Ishikawa (cell line): Measurements from ENCODE around the gene MFN2.

ENCODE experiments used
- CEBPB ChIP-seq: IDR thresholded peaks from 2 replicates; pipeline ENCODE4 v1.6.1; 2012
- FOXM1 ChIP-seq: IDR thresholded peaks from 2 replicates; pipeline ENCODE4 v1.6.1; 2012; ENCODE audit warnings: low read depth, borderline replicate concordance
- NFIC ChIP-seq: IDR thresholded peaks from 2 replicates; pipeline ENCODE4 v1.6.1; 2012
- REST ChIP-seq: IDR thresholded peaks from 2 replicates; pipeline ENCODE4 v1.6.1; 2012; ENCODE audit warnings: low read depth, mild to moderate bottlenecking
- TCF12 ChIP-seq: IDR thresholded peaks from 2 replicates; pipeline ENCODE4 v1.6.1; 2012; ENCODE audit warnings: low read depth
- USF1 ChIP-seq: IDR thresholded peaks from 2 replicates; pipeline ENCODE4 v1.6.1; 2012
- TF ChIP-seq, protein P1 (sequence below): IDR thresholded peaks from 2 replicates; pipeline ENCODE4 v1.6.1; 2012

- TF ChIP-seq, protein P1, sequence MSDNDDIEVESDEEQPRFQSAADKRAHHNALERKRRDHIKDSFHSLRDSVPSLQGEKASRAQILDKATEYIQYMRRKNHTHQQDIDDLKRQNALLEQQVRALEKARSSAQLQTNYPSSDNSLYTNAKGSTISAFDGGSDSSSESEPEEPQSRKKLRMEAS: no peak
- no peak for TF ChIP-seq TCF12
- TF ChIP-seq FOXM1: no peak
- TF ChIP-seq USF1: no peak
- TF ChIP-seq CEBPB: no peak
- TF ChIP-seq REST: no peak
- no peak for TF ChIP-seq NFIC
Observed at GRCh38 chr1:12029720-12030339, 49.6 kb downstream of the MFN2 start.
